Cardiac fibroblast (primary cell): ENCODE data around the gene GLRB.

Experiments used
- DNase-seq, 2 donors: peaks; one replicate each; pipeline versions ENCODE4 v3.0.0 to v3.0.0-alpha.2; 2010; ENCODE audit warnings: low read depth in 2 of 2
- H3K4me3 ChIP-seq, 2 donors: replicated peaks in 1 of 2; 1 replicate in 1 of 2; 2 replicates in 1 of 2; pipeline ENCODE4 v1.5.1; 2011; ENCODE audit warnings: low read depth in 2 of 2, low read length in 2 of 2, mild to moderate bottlenecking in 2 of 2, moderate library complexity in 1 of 2
- CTCF ChIP-seq: IDR thresholded peaks from one replicate; pipeline ENCODE4 v1.5.1; 2011; ENCODE audit warnings: low read depth, mild to moderate bottlenecking, low read length, inconsistent platforms

Gene GLRB

DNA sequence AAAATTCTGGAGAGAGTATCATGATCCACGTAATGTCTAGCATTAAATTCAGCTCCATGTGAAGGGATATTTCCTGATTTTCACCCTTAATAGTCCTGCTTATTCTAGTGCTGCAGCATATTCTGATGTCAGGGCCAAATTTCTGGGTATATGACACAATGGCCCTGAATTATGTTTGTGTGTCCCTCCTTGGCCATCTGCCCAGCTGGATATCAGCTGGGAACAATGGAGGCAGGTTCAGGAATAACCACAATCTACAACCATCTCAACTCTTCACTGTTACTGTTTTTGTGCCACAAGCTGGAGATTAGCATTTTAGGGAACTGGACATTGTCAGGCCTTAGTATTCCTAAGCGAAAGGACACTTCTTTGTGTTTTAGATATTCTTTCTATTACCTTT is 3.5 kb downstream of the GLRB start:
- H3K4me3 ChIP-seq, result no peak overlapping the region
- no peak for DNase-seq
- TF ChIP-seq CTCF, result no peak

- no peak for DNase-seq
- TF ChIP-seq CTCF, result no peak
- H3K4me3 ChIP-seq, result no peak overlapping the region
These were observed 4.7 kb downstream of the GLRB start for GRCh38 chr4:157080605-157081004.

DNA sequence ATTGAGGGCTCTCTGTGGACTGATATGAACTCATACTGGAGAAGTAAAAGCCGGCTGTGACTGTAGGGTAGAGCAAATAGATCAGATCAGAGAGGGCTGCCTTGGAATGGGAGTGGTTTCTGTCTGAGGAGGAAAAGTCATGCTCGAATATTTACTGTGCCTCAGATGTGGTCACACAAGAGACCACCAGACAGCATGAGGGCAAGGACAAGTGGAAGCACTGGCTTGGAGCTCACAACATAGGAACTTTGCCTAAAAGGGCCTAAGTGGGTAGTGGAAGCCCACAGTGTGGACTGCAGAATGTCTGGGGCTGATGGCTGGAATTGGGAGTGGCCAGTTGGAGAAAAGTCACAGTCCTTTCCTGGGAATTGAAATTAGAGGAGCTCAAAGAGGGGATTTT is 19.8 kb downstream of the GLRB start:
- DNase-seq, result no peak
- H3K4me3 ChIP-seq, result no peak overlapping the region
- TF ChIP-seq CTCF, result no peak

- no peak overlapping the region for H3K4me3 ChIP-seq
- DNase-seq, result peak in 1 of 2 donors; percentile 19
- TF ChIP-seq CTCF, result no peak
These were observed 20.5 kb downstream of the GLRB start for GRCh38 chr4:157096439-157096838.

DNA sequence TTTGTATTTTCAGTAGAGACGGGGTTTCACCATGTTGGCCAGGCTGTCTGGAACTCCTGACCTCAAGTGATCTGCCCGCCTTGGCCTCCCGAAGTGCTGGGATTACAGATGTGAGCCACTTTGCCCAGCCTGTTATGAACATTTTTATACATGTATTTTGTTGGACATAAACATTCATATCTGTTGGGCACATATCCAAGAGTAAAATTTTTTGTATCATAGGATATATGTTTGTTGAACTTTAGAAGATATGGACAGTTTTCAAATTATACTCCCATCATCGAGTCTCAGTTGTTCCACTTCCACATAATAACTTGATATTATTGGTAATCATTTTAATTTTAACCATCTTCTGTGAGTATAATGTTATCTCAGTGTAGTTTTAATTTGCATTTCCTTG is 23.6 kb downstream of the GLRB start:
- H3K4me3 ChIP-seq, result no peak overlapping the region
- no peak for TF ChIP-seq CTCF
- no peak for DNase-seq

DNA sequence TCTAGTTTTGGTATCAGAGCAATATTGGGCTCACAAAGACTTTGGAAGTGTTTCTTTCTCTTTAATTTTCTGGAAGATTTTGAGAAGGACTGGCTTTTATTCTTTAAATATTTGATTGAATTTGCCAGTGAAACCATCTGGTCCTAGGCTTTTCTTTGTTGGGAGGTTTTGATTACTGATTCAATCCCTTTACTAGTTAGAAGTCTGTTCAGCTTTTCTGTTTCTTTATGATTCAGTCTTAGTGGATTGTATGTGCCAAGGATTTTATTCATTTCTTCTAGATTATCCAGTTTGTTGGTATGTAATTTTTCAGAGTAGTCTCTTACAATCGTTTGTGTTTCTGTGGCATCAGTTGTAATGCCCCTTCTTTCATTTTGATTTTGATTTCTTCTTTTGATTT is 28.6 kb downstream of the GLRB start:
- no peak for DNase-seq
- no peak for TF ChIP-seq CTCF
- no peak overlapping the region for H3K4me3 ChIP-seq

- TF ChIP-seq CTCF, result no peak
- no peak for DNase-seq
These were observed 38.7 kb downstream of the GLRB start for GRCh38 chr4:157114671-157115070.

More at GRCh38 chr4:157114671-157115070, 38.7 kb downstream of the GLRB start:
- no peak overlapping the region for H3K4me3 ChIP-seq
